GM19351 (cell line): ENCODE measurements around the gene COL4A6.

Source experiments
- ATAC-seq: cut with Tn5 transposase; IDR thresholded peaks from one replicate; pipeline ENCODE4 v1.9.1; 2021; ENCODE audit warnings: mild to moderate bottlenecking, moderate library complexity; ENCODE audit not compliant: unreplicated experiment

Gene COL4A6

DNA sequence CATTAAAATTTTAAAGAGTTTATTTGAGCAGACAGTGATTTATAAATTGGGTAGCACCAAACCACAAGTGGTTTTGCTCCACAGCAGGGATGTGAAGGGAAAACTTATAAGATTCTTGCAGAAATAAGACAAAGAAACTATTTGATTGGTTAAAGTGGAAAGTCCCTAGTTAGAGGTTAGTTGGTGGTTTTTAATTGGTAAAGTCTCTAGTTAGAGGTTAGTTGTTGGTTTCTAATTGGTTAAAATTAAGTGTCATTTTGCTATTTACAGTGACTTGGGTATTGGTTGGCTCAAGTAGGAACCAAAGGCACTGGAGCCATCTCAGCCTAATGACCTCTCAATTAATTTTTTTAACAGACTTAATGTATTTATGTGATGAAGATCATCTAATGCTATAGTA is 323.7 kb downstream of the COL4A6 start:
- ATAC-seq: no peak
